ENCODE results near the gene NFYC. TPM values are rescaled to one million over a fixed set of nuclear protein-coding genes. Genes with fewer than 3 reads are reported as not detected.
A peak's percentile ranks its signal among the peaks of the same experiment; 100 is the strongest.

The NFYC gene
- total and polyA plus RNA-seq, 7 experiments from 2014 or later: 36.2 to 88.5 (median 63.4) TPM

DNA sequence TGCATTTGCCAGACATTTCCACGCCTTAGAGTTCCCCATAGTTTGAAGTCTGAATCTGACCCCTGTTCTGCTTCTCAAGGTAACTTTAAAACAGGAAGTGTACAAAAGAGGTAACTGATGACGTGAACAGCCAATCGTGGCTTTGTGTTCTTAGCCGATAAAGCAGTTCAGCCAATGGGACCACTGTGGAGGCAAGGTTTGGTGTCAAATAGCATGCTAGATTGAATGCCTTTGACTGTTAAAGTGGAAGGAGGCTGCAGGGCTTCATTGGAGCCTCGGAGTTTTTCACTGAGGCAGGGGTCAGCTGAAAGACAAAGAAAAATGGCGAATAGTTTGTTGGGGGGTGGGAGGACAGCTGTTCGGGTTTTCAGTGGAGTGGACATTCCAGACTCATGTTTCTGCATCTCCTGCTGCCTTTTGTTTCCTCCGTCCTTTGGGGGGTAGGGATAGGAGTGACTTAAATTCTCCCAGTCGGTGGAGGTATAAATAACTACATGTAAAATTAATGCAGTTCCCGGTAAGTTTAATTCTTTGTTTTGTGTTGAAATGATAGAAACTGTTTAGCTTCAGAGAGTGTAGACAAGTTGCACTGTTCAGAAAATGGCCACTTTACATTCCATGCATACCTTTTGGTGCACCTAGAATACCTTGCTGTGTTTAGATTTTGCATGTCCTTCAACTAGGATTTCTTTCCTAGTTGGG, 17.7 kb downstream of the NFYC start:
- Histone ChIP-seq H3K27ac (ENCODE audit: low read depth, low read length) (peak overlapping the region; percentile 82), H3K4me1 (ENCODE audit: control insufficient read depth in 2 of 2, insufficient read depth in 2 of 2, low read length in 2 of 2) (peaks cover 41 to 53% of the 10 kb centered on the region in 2 donors), H3K4me3 (ENCODE audit: low read length) (peak overlapping the region; percentile 68), H3K36me3 (ENCODE audit: control insufficient read depth in 2 of 3, insufficient read depth in 3 of 3, low read length in 3 of 3) (no peaks in the 10 kb centered on the region), H3K27me3 (ENCODE audit: control insufficient read depth in 2 of 2, insufficient read depth in 2 of 2, low read length in 2 of 2) (no peaks in the 10 kb centered on the region), H3K9me3 (ENCODE audit: control insufficient read depth in 2 of 3, low read length in 3 of 3) (no peaks in the 10 kb centered on the region)
- no peaks in the 10 kb centered on the region for H3K9me3 Mint-ChIP-seq
- H3K27ac Mint-ChIP-seq: peak overlapping the region; percentile 89 to 98 (median 93)
- H3K4me3 Mint-ChIP-seq: peak overlapping the region; percentile 90 to 99 (median 94)
- ATAC-seq (peak; percentile 97), DNase-seq (peak; percentile 28 to 91 (median 88))
- CTCF ChIA-PET: interaction anchor here (2.5 to 2.7 kb wide), 2 partner anchors 15 to 17 kb away, joined by 6 to 10 read pairs; partner anchors contain the start of gene NFYC
- POLR2A ChIA-PET: interaction anchor here (0.8 to 11.8 kb wide), 5 partner anchors 8 to 153 kb away, joined by 3 to 123 read pairs (median 4); partner anchors contain the start of genes CITED4 and NFYC
- H3K36me3 Mint-ChIP-seq: peaks cover 0 to 13% (median 9%) of the 10 kb centered on the region in 5 donors
- peaks cover 40 to 78% (median 71%) of the 10 kb centered on the region in 7 donors for H3K4me1 Mint-ChIP-seq
- intact Hi-C loops (cut with micrococcal nuclease): loop anchor here (1.0 to 10.0 kb wide), 8 partner anchors 10 to 656 kb away; partner anchors contain the start of genes CITED4 (in 1 of the 2), CTPS1 (in 1 of the 2), FOXO6 (in 1 of the 2) and NFYC (in 1 of the 2)
- H3K27me3 Mint-ChIP-seq: no peaks in the 10 kb centered on the region

DNA sequence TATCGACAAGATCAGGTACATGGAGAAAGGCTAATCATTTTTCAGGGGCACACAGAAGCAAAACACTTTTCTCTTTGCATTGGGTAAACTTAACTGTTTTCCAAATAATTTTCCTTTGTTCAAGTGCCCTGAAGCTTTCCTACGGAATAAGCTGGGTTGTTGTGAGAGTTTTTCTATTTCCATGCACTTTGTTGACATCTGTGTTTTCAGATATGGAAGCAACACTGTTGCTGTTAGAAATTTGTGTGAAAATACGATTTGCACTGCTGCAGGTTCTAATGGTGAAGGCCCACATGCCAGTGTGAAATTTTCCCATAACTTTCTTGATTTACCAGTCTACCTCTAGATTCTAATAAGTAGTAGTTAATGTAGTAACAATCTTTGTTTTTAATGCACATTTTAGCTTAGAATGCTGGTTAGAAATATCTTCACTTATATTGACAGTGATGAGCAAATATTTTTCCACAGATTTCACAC, 18.3 kb downstream of the NFYC start:
- Histone ChIP-seq H3K9me3 (ENCODE audit: control insufficient read depth in 2 of 3, low read length in 3 of 3) (no peaks in the 10 kb centered on the region), H3K27me3 (ENCODE audit: control insufficient read depth in 2 of 2, insufficient read depth in 2 of 2, low read length in 2 of 2) (no peaks in the 10 kb centered on the region), H3K36me3 (ENCODE audit: control insufficient read depth in 2 of 3, insufficient read depth in 3 of 3, low read length in 3 of 3) (no peaks in the 10 kb centered on the region), H3K4me3 (ENCODE audit: low read length) (peak overlapping the region; percentile 68), H3K27ac (ENCODE audit: low read depth, low read length) (peak overlapping the region; percentile 82), H3K4me1 (ENCODE audit: control insufficient read depth in 2 of 2, insufficient read depth in 2 of 2, low read length in 2 of 2) (peaks cover 41 to 53% of the 10 kb centered on the region in 2 donors)
- CTCF ChIA-PET: interaction anchor here (2.5 to 2.7 kb wide), 2 partner anchors 15 to 18 kb away, joined by 6 to 10 read pairs; partner anchors contain the start of gene NFYC
- Mint-ChIP-seq H3K36me3 (peaks cover 0 to 11% (median 9%) of the 10 kb centered on the region in 5 donors), H3K27me3 (no peaks in the 10 kb centered on the region), H3K27ac (peak overlapping the region in 7 of 9 donors; percentile 52 to 97 (median 91)), H3K4me3 (peak overlapping the region; percentile 90 to 99 (median 94)), H3K4me1 (peaks cover 38 to 72% (median 65%) of the 10 kb centered on the region in 7 donors), H3K9me3 (no peaks in the 10 kb centered on the region)
- DNase-seq (no peak), ATAC-seq (no peak)
- POLR2A ChIA-PET: interaction anchor here (0.6 to 11.8 kb wide), 6 partner anchors 8 to 153 kb away, joined by 3 to 123 read pairs (median 4); partner anchors contain the start of genes CITED4 and NFYC
- intact Hi-C loops (cut with micrococcal nuclease): loop anchor here (1.0 to 10.0 kb wide), 8 partner anchors 11 to 655 kb away; partner anchors contain the start of genes CITED4 (in 1 of the 2), CTPS1 (in 1 of the 2), FOXO6 (in 1 of the 2) and NFYC (in 1 of the 2)

DNA sequence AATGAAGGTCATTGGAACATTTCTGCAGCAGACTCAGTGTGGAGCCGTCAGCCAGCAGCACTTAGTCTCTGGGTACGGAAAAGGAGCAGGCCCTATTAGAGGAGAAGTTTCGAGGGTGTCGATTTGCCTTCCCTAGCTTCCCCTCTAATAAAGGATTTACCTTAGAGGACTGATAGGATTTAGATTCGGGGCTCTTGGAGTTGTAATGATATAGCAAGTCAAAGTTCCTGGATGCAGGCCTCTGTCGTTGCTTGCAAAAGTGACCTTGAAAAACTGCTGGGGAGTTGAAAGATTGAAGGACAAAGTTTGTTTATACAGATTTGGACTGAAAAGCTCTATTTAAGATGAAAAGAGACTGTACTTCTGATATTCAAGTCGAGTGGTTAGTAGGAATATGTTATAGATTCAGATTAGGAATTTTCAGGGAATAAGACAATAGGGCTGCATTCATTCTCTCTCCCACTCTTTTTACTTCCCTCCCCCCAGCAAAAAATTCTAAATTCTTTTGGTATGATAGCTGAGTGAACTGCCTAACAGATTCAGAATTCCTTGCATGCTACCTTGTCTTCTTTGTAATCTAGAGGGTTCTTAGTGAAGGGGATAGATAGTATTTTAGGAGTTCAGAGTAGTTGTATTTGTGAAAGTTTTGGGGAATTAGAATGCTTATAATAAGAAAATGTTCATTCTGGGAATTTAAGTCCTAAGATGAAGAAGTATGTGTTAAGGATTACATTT, 19.2 kb downstream of the NFYC start:
- intact Hi-C loops (cut with micrococcal nuclease): loop anchor here in 1 of 2 donors (1.0 kb wide), 1 partner anchor 41 kb away; no protein-coding TSS in a partner anchor
- peak overlapping the region; percentile 22 for H3K27ac ChIP-seq (ENCODE audit: low read depth, low read length)
- no peak overlapping the region for H3K4me3 ChIP-seq (ENCODE audit: low read length)

DNA sequence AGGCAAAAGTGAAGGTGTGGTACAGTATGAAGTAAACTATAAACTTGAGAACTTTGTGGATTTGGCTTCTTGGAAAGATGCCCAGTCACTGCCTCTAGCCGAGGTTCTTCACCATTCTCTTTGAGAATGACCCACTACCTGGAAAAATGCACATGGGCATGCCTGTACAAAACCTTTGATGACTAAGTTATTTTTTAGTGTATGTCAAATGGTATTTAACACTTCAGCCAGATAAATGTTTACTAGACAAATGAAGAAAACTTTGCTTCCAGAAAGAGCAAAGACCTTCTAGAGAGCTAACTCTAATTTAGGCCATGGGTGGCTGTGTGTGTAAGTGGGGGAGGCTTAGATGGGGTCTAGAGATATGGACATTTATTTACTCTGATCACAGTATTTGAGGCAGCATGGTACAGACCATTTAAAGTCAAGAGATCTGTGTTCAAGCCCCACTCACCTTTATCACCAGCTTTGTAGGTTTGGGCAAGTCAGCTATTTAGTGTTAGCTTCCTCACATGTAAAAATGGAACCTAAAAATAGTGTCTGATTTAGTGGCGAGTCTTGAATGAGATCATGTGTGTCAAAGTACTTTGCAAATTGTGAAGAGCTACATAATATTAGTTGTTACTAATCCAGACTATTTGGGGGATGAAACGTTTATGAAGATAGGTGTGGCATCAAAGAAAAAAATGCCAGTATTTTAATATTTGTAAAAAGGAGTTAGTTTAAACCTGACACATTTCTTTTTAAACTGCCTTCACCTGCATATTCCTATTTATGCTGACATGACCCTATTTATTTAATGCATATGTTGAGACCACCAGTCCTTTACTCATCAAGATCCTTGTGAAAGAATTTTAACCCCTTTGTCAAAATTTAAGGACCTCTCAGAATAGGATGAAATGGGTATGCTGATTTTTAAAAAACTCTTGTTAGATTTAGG, 20.2 kb downstream of the NFYC start:
- DNase-seq (no peak), ATAC-seq (no peak)
- H3K27me3 Mint-ChIP-seq: no peaks in the 10 kb centered on the region
- Histone ChIP-seq H3K4me1 (ENCODE audit: control insufficient read depth in 2 of 2, insufficient read depth in 2 of 2, low read length in 2 of 2) (peaks cover 41 to 50% of the 10 kb centered on the region in 2 donors), H3K27me3 (ENCODE audit: control insufficient read depth in 2 of 2, insufficient read depth in 2 of 2, low read length in 2 of 2) (no peaks in the 10 kb centered on the region), H3K9me3 (ENCODE audit: control insufficient read depth in 2 of 3, low read length in 3 of 3) (no peaks in the 10 kb centered on the region), H3K36me3 (ENCODE audit: control insufficient read depth in 2 of 3, insufficient read depth in 3 of 3, low read length in 3 of 3) (no peaks in the 10 kb centered on the region), H3K27ac (ENCODE audit: low read depth, low read length) (no peak overlapping the region), H3K4me3 (ENCODE audit: low read length) (no peak overlapping the region)
- intact Hi-C loops (cut with micrococcal nuclease): loop anchor here in 1 of 2 donors (1.0 kb wide), 1 partner anchor 42 kb away; no protein-coding TSS in a partner anchor
- ChIA-PET POLR2A (interaction anchor here (0.8 to 11.8 kb wide), 2 partner anchors 20 to 105 kb away, joined by 4 to 123 read pairs; partner anchors contain the start of gene NFYC), CTCF (interaction anchor here (0.6 kb wide), 1 partner anchor 657 kb away, joined by 3 read pairs; no protein-coding TSS in a partner anchor)
- no peaks in the 10 kb centered on the region for H3K9me3 Mint-ChIP-seq
- peak overlapping the region; percentile 13 to 99 (median 58) for H3K4me3 Mint-ChIP-seq
- peaks cover 0 to 18% (median 13%) of the 10 kb centered on the region in 5 donors for H3K36me3 Mint-ChIP-seq
- peak overlapping the region in 6 of 9 donors; percentile 15 to 97 (median 50) for H3K27ac Mint-ChIP-seq
- peaks cover 47 to 78% (median 66%) of the 10 kb centered on the region in 7 donors for H3K4me1 Mint-ChIP-seq

More for the DNA sequence above, 19.2 kb downstream of the NFYC start:
- no peaks in the 10 kb centered on the region for H3K27me3 ChIP-seq (ENCODE audit: control insufficient read depth in 2 of 2, insufficient read depth in 2 of 2, low read length in 2 of 2)
- no peak for DNase-seq
- POLR2A ChIA-PET: interaction anchor here (0.8 to 11.8 kb wide), 5 partner anchors 10 to 104 kb away, joined by 3 to 123 read pairs (median 4); partner anchors contain the start of gene NFYC
- H3K27ac Mint-ChIP-seq: peak overlapping the region in 5 of 9 donors; percentile 23 to 97 (median 43)
- H3K4me1 ChIP-seq (ENCODE audit: control insufficient read depth in 2 of 2, insufficient read depth in 2 of 2, low read length in 2 of 2): peaks cover 41 to 53% of the 10 kb centered on the region in 2 donors
- peaks cover 0 to 13% (median 11%) of the 10 kb centered on the region in 5 donors for H3K36me3 Mint-ChIP-seq
- ATAC-seq: no peak
- H3K27me3 Mint-ChIP-seq: no peaks in the 10 kb centered on the region
- CTCF ChIA-PET: interaction anchor here (2.5 kb wide), 1 partner anchor 16 kb away, joined by 6 read pairs; no protein-coding TSS in a partner anchor
- H3K9me3 ChIP-seq (ENCODE audit: control insufficient read depth in 2 of 3, low read length in 3 of 3): no peaks in the 10 kb centered on the region
- peak overlapping the region; percentile 26 to 99 (median 80) for H3K4me3 Mint-ChIP-seq
- peaks cover 41 to 75% (median 64%) of the 10 kb centered on the region in 7 donors for H3K4me1 Mint-ChIP-seq
- no peaks in the 10 kb centered on the region for H3K9me3 Mint-ChIP-seq
- H3K36me3 ChIP-seq (ENCODE audit: control insufficient read depth in 2 of 3, insufficient read depth in 3 of 3, low read length in 3 of 3): no peaks in the 10 kb centered on the region

DNA sequence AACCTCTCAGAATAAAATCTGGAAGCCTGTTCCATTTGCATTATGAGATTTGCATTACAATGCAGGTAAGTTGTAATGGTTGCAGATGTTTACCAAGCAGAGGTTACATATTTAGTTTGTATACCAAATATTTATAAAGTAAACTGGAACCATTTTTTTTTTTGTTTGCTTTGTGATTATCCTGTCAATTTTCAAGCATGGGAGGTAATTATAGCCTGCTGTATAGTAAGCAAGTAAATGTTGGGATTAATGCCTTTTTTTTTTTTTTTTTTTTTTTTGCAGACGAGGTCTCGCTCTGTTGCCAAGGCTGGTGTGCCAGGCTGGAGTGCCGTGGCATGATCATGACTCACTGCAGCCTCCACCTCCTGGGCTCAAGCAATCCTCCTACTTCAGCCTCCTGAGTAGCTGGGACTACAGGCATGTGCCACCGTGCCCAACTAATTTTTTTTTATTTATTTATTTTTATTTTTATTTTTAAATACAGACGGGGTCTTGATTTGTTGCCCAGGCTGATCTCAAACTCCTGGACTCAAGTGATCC, 21.0 kb downstream of the NFYC start:
- POLR2A ChIA-PET: interaction anchor here (11.8 kb wide), 1 partner anchor 21 kb away, joined by 123 read pairs; the partner anchor contains the start of gene NFYC
- ATAC-seq (no peak), DNase-seq (no peak)
- CTCF ChIA-PET: interaction anchor here (0.6 kb wide), 1 partner anchor 656 kb away, joined by 3 read pairs; no protein-coding TSS in a partner anchor
- no peaks in the 10 kb centered on the region for H3K9me3 ChIP-seq (ENCODE audit: control insufficient read depth in 2 of 3, low read length in 3 of 3)
- H3K27me3 Mint-ChIP-seq: no peaks in the 10 kb centered on the region
- no peak overlapping the region for H3K27ac ChIP-seq (ENCODE audit: low read depth, low read length)
- no peaks in the 10 kb centered on the region for H3K36me3 ChIP-seq (ENCODE audit: control insufficient read depth in 2 of 3, insufficient read depth in 3 of 3, low read length in 3 of 3)
- H3K27ac Mint-ChIP-seq: peak overlapping the region in 1 of 9 donors; percentile 50
- no peaks in the 10 kb centered on the region for H3K27me3 ChIP-seq (ENCODE audit: control insufficient read depth in 2 of 2, insufficient read depth in 2 of 2, low read length in 2 of 2)
- peaks cover 0 to 20% (median 13%) of the 10 kb centered on the region in 5 donors for H3K36me3 Mint-ChIP-seq
- H3K4me3 Mint-ChIP-seq: peak overlapping the region in 4 of 10 donors; percentile 25 to 99 (median 93)
- H3K4me3 ChIP-seq (ENCODE audit: low read length): no peak overlapping the region
- H3K9me3 Mint-ChIP-seq: no peaks in the 10 kb centered on the region
- H3K4me1 ChIP-seq (ENCODE audit: control insufficient read depth in 2 of 2, insufficient read depth in 2 of 2, low read length in 2 of 2): peaks cover 41 to 50% of the 10 kb centered on the region in 2 donors
- intact Hi-C loops (cut with micrococcal nuclease): no loop called here
- peaks cover 50 to 86% (median 73%) of the 10 kb centered on the region in 7 donors for H3K4me1 Mint-ChIP-seq
